ENCODE data around the gene TUBGCP2. TPM values are rescaled to one million over a fixed set of nuclear protein-coding genes. Genes with fewer than 3 reads are reported as not detected.

TUBGCP2 gene
- total and polyA plus RNA-seq, 2 of the 13 experiments (the other 11 are each of a cell fraction or from before 2014, with no cell fraction given) = 21.3 to 34.5 TPM

- Histone ChIP-seq H3K4me1 (ENCODE audit: insufficient read depth, low read length) (peaks cover 15% of the 10 kb centered on the region), H3K9ac (ENCODE audit: insufficient read depth, low read depth, low read length) (no peak overlapping the region), H3K4me3 (replicated peaks in 1 of 3; ENCODE audit: insufficient read depth in 1 of 3, low read depth in 2 of 3, low read length in 3 of 3) (no peak overlapping the region), H3K4me2 (ENCODE audit: low read depth, low read length) (no peak overlapping the region), H2AFZ (ENCODE audit: low read length) (no peak overlapping the region), H3K9me3 (ENCODE audit: low read length) (no peaks in the 10 kb centered on the region), H4K20me1 (ENCODE audit: insufficient read depth, low read length) (no peaks in the 10 kb centered on the region), H3K27me3 (ENCODE audit: control insufficient read depth in 1 of 2, insufficient read depth in 2 of 2, low read length in 2 of 2) (peaks cover 0 to 9% of the 10 kb centered on the region in 2 experiments; a peak in 2 of 5 replicates), H3K36me3 (replicated peaks in 1 of 2; ENCODE audit: control insufficient read depth in 1 of 2, insufficient read depth in 2 of 2, low read length in 2 of 2) (peaks cover 5 to 15% of the 10 kb centered on the region in 2 experiments; a peak in 4 of 5 replicates), H3K79me2 (ENCODE audit: insufficient read depth, low read length) (no peaks in the 10 kb centered on the region), H3K27ac (ENCODE audit: extremely low read length, insufficient read depth, low read length) (no peak overlapping the region)
- no TSS peak for BruUV-seq (replicated peaks)
- WGBS (ENCODE audit: low lambda C conversion rate) = 63% methylated on average over 7 of the region's 9 CpGs
- in situ Hi-C loops (cut with HindIII; ENCODE audit: extremely low pct_ligation_motif_present, low pct_unique_long_range_greater_than_20kb) = no loop called here
- ChIA-PET CTCF (ENCODE audit: low intra/inter-chr PET ratio, low total read pairs) (no interaction called here), POLR2A (no interaction called here)
- ATAC-seq = no peak
- FAIRE-seq = no peak
- DNase-seq (ENCODE audit: low spot score) = no peak
- intact Hi-C loops (cut with micrococcal nuclease; ENCODE audit: unreplicated experiment) = no loop called here
- TF ChIP-seq, protein P1, sequence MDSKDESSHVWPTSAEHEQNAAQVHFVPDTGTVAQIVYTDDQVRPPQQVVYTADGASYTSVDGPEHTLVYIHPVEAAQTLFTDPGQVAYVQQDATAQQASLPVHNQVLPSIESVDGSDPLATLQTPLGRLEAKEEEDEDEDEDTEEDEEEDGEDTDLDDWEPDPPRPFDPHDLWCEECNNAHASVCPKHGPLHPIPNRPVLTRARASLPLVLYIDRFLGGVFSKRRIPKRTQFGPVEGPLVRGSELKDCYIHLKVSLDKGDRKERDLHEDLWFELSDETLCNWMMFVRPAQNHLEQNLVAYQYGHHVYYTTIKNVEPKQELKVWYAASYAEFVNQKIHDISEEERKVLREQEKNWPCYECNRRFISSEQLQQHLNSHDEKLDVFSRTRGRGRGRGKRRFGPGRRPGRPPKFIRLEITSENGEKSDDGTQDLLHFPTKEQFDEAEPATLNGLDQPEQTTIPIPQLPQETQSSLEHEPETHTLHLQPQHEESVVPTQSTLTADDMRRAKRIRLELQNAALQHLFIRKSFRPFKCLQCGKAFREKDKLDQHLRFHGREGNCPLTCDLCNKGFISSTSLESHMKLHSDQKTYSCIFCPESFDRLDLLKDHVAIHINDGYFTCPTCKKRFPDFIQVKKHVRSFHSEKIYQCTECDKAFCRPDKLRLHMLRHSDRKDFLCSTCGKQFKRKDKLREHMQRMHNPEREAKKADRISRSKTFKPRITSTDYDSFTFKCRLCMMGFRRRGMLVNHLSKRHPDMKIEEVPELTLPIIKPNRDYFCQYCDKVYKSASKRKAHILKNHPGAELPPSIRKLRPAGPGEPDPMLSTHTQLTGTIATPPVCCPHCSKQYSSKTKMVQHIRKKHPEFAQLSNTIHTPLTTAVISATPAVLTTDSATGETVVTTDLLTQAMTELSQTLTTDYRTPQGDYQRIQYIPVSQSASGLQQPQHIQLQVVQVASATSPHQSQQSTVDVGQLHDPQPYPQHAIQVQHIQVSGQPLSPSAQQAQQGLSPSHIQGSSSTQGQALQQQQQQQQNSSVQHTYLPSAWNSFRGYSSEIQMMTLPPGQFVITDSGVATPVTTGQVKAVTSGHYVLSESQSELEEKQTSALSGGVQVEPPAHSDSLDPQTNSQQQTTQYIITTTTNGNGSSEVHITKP (CRISPR knock-in tag; IDR thresholded peaks at IDR 0.05; ENCODE audit: low read depth) = 0 out of 2 replicates have a peak, but pooled peaks have one; percentile 34
- no peak for TF ChIP-seq RBM39 (IDR thresholded peaks at IDR 0.05; ENCODE audit: low read depth, low read length, poor library complexity, severe bottlenecking)
These were observed 7.6 kb upstream of the TUBGCP2 start for GRCh38 chr10:133316266-133316665.

DNA sequence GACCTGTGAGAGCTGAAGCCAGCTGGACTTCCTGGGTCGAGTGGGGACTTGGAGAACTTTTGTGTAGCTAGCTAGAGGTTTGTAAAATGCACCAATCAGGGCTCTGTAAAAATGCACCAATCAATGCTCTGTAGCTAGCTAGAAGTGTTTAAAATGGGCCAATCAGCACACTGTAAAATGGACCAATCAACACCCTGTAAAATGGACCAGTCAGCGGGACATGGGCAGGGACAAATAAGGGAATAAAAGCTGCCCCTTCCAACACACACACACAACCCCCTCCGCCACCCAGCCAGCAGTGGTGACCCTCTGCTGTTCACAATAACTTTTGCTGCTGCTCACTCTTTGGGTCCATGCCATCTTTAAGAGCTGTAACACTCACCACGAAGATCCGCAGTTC, 7.2 kb upstream of the TUBGCP2 start:
- DNase-seq (ENCODE audit: low spot score) (peak; percentile 27), FAIRE-seq (no peak), ATAC-seq (no peak)
- POLR2A ChIA-PET = no interaction called here
- H3K4me2 ChIP-seq (ENCODE audit: low read depth, low read length) = no peak overlapping the region
- no peak overlapping the region for H2AFZ ChIP-seq (ENCODE audit: low read length)
- H3K4me3 ChIP-seq (replicated peaks in 1 of 3; ENCODE audit: insufficient read depth in 1 of 3, low read depth in 2 of 3, low read length in 3 of 3) = no peak overlapping the region
- H3K79me2 ChIP-seq (ENCODE audit: insufficient read depth, low read length) = no peaks in the 10 kb centered on the region
- TF ChIP-seq NFYC (CRISPR knock-in tag; IDR thresholded peaks at IDR 0.05) = peak; percentile 56; the same call in 1 of the 2 replicates
- TF ChIP-seq KAT2B (IDR thresholded peaks at IDR 0.05; ENCODE audit: borderline replicate concordance, low read depth, low read length) = no peak
- peak; percentile 31; the same call in 1 of the 2 replicates for TF ChIP-seq NFYB (CRISPR knock-in tag; IDR thresholded peaks at IDR 0.05)
- H3K9me3 ChIP-seq (ENCODE audit: low read length) = no peaks in the 10 kb centered on the region
- H4K20me1 ChIP-seq (ENCODE audit: insufficient read depth, low read length) = no peaks in the 10 kb centered on the region
- CTCF ChIA-PET (ENCODE audit: low intra/inter-chr PET ratio, low total read pairs) = no interaction called here
- H3K9ac ChIP-seq (ENCODE audit: insufficient read depth, low read depth, low read length) = no peak overlapping the region
- intact Hi-C loops (cut with micrococcal nuclease; ENCODE audit: unreplicated experiment) = no loop called here
- peaks cover 5 to 17% of the 10 kb centered on the region in 2 experiments; a peak in 4 of 5 replicates for H3K36me3 ChIP-seq (replicated peaks in 1 of 2; ENCODE audit: control insufficient read depth in 1 of 2, insufficient read depth in 2 of 2, low read length in 2 of 2)
- 66% methylated on average over 5 of the region's 5 CpGs for WGBS (ENCODE audit: low lambda C conversion rate)
- H3K4me1 ChIP-seq (ENCODE audit: insufficient read depth, low read length) = peaks cover 15% of the 10 kb centered on the region
- in situ Hi-C loops (cut with HindIII; ENCODE audit: extremely low pct_ligation_motif_present, low pct_unique_long_range_greater_than_20kb) = no loop called here
- H3K27me3 ChIP-seq (ENCODE audit: control insufficient read depth in 1 of 2, insufficient read depth in 2 of 2, low read length in 2 of 2) = peaks cover 0 to 9% of the 10 kb centered on the region in 2 experiments; a peak in 2 of 5 replicates
- H3K27ac ChIP-seq (ENCODE audit: extremely low read length, insufficient read depth, low read length) = no peak overlapping the region
- no TSS peak for BruUV-seq (replicated peaks)
